ENCODE results near the gene FGD5. TPM values are rescaled to one million over a fixed set of nuclear protein-coding genes. Genes with fewer than 3 reads are reported as not detected.
A peak's percentile ranks its signal among the peaks of the same experiment; 100 is the strongest.

FGD5 gene
- total and polyA plus RNA-seq, 2 experiments from 2014 or later, result 0.59 to 1.1 TPM

DNA sequence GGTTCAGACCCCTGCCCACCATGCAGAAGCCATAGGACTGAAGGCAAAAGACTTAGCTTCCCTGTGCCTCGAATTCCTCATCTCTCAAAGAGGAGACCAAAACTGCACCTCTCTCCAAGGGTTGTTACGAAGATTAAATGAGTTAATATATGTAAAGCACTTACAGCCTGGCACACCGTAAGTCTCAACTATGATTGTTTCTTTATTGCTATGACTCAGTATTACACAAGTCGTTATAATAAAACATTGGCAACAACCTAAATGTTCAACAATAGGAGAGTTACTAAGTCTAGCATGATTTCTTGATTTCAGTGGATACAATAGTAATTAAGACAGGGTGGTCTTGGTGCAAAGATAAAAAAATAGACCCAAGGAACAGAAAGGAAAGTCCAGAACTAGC lies 19.6 kb upstream of the FGD5 start:
- TF ChIP-seq, protein P1, sequence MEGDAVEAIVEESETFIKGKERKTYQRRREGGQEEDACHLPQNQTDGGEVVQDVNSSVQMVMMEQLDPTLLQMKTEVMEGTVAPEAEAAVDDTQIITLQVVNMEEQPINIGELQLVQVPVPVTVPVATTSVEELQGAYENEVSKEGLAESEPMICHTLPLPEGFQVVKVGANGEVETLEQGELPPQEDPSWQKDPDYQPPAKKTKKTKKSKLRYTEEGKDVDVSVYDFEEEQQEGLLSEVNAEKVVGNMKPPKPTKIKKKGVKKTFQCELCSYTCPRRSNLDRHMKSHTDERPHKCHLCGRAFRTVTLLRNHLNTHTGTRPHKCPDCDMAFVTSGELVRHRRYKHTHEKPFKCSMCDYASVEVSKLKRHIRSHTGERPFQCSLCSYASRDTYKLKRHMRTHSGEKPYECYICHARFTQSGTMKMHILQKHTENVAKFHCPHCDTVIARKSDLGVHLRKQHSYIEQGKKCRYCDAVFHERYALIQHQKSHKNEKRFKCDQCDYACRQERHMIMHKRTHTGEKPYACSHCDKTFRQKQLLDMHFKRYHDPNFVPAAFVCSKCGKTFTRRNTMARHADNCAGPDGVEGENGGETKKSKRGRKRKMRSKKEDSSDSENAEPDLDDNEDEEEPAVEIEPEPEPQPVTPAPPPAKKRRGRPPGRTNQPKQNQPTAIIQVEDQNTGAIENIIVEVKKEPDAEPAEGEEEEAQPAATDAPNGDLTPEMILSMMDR (IDR thresholded peaks at IDR 0.05; ENCODE audit: low read depth, low read length), result no peak
- H3K27ac ChIP-seq, result no peak overlapping the region
- H3K27me3 ChIP-seq, result no peaks in the 10 kb centered on the region
- H3K4me3 ChIP-seq, result no peak overlapping the region
- DNase-seq (ENCODE audit: low read depth in 1 of 2, low spot score in 1 of 2), result no peak
- H3K9me3 ChIP-seq (ENCODE audit: low read depth), result no peaks in the 10 kb centered on the region
- no peaks in the 10 kb centered on the region for H3K4me1 ChIP-seq (ENCODE audit: low read depth)
- H3K36me3 ChIP-seq, result no peaks in the 10 kb centered on the region

DNA sequence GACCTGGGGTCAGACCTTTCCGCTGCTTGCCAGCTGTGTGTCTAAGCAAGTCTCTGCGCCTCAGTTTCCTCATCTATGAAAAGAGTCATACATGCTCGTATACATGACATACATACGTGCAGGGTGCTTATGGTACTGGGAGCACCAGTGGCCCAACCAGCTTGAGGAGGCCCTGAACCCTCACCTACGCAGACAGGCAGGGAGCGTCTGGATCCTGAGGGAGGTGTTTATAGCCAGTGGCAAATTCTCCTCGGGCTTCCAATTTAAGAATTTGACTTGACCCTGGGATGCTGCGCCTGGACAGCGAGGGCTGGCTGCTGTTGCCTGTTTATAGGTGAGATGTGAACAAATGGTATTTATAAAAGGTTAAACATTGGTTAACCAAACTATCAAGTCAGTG lies 17.7 kb upstream of the FGD5 start:
- no peaks in the 10 kb centered on the region for H3K27me3 ChIP-seq
- DNase-seq (ENCODE audit: low read depth in 1 of 2, low spot score in 1 of 2), result no peak

DNA sequence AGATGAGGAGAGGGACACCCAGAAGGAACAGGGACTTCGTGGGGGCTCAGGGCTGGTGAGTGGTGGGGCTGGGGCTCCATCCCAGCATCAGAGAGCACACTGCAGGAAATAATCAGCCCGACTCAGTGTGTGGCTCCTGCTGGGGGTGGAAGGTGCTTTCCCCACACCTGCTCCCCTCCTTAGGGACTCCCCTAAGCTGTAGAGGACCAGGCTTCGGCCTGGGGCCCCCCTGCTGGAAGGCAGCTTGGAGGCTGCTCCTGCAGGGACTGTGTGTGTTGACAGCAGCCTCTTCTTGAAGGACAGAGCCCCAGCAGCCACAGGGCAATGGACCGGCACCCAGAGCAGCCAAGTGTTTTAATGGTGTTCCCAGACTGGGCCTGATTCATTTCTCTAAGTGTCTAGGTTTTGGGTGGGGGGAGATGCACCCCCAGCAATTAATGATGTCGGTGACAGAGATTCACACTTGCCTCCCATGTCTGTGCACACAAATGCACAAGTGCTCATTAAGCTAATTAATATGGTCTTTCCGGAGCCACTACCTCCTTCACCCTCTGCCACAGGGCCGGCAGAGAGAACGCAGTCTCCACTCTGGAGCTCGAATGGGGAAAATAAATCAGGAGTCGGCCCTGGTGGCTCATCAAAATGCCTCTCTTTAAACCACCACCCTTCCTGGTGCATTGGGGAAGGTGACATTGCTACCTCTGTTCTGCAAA lies 16.9 kb upstream of the FGD5 start:
- Histone ChIP-seq H3K4me3 (no peak overlapping the region), H3K27me3 (no peaks in the 10 kb centered on the region), H3K27ac (no peak overlapping the region), H3K4me1 (ENCODE audit: low read depth) (no peaks in the 10 kb centered on the region), H3K9me3 (ENCODE audit: low read depth) (no peaks in the 10 kb centered on the region), H3K36me3 (no peaks in the 10 kb centered on the region)
- no peak for DNase-seq (ENCODE audit: low read depth in 1 of 2, low spot score in 1 of 2)
- TF ChIP-seq, protein P1 (IDR thresholded peaks at IDR 0.05; ENCODE audit: low read depth, low read length), result no peak

More for the DNA sequence above, 17.7 kb upstream of the FGD5 start:
- TF ChIP-seq, protein P1 (IDR thresholded peaks at IDR 0.05; ENCODE audit: low read depth, low read length), result no peak
- Histone ChIP-seq H3K4me3 (no peak overlapping the region), H3K4me1 (ENCODE audit: low read depth) (no peaks in the 10 kb centered on the region), H3K36me3 (no peaks in the 10 kb centered on the region), H3K27ac (no peak overlapping the region), H3K9me3 (ENCODE audit: low read depth) (no peaks in the 10 kb centered on the region)

DNA sequence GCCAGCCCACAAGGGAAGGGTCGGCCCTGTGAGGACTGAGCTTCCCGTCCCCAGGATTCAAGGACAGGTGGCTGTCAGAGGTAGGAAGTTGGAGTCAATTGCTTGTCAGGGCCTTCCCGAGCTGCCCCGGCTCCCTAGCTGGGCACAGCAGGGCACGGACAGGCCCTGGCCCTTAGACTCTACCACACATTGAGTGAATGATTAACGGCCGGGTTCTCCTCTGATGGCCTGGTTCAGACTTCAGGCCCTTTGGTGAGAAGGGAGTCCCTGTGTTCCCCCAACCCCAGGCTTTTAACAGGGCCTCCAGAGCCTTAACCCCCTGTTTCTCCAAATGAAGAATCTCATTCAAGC lies 16.4 kb upstream of the FGD5 start:
- Histone ChIP-seq H3K27ac (no peak overlapping the region), H3K4me1 (ENCODE audit: low read depth) (no peaks in the 10 kb centered on the region), H3K4me3 (no peak overlapping the region), H3K27me3 (no peaks in the 10 kb centered on the region), H3K36me3 (no peaks in the 10 kb centered on the region), H3K9me3 (ENCODE audit: low read depth) (no peaks in the 10 kb centered on the region)
- TF ChIP-seq, protein P1 (IDR thresholded peaks at IDR 0.05; ENCODE audit: low read depth, low read length), result no peak
- no peak for DNase-seq (ENCODE audit: low read depth in 1 of 2, low spot score in 1 of 2)

DNA sequence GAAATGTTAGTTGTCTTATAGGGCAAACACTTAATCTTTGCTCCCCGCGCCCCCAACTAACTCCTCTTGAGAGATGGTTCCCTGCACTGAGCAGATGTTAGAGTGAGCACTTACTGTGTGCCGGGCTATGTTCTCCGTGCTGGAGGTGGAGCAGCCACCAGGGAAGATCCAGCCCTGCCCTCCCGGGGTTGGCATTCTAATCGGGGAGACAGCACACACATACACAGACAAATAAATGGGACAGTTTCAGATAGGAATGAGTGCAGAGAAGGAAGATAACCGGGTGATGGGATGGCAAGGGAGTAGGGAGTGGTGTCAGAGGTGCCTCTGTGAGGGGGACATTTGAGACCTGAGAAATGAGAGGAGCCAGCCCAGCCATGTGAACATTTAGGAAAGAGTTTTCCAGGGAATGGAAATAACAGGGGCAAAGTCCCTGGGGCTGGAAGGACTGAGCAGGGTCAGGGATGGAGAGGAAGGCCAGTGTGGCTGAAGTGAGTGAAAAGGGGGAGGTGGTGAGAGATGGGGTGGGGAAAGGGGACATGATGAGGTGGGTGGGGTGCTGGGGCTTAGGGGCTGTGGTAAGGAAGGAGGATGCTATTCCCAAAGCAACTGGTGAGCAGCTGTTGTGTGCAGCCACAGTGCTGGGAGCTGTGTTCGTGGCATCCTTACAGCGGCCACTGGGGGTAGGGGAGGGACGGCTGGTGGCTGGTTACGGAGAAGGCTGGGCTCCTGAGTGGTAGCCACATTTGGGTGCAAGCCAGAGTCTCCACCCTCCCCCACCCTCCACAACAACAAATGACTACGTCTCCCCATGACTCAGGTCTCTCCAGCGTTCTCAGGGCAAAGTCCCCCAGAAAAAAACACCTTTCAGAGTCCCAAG lies 15.4 kb upstream of the FGD5 start:
- no peak overlapping the region for H3K4me3 ChIP-seq
- no peaks in the 10 kb centered on the region for H3K4me1 ChIP-seq (ENCODE audit: low read depth)
- H3K9me3 ChIP-seq (ENCODE audit: low read depth), result no peaks in the 10 kb centered on the region
- H3K36me3 ChIP-seq, result no peaks in the 10 kb centered on the region
- TF ChIP-seq, protein P1 (IDR thresholded peaks at IDR 0.05; ENCODE audit: low read depth, low read length), result no peak
- H3K27ac ChIP-seq, result no peak overlapping the region
- peaks cover under 1% of the 10 kb centered on the region for H3K27me3 ChIP-seq
- DNase-seq (ENCODE audit: low read depth in 1 of 2, low spot score in 1 of 2), result peak in 1 of 2 donors; percentile 60
